Endothelial cell of umbilical vein (primary cell): ENCODE measurements around the gene PARVA. TPM values are rescaled to one million over a fixed set of nuclear protein-coding genes. Genes with fewer than 3 reads are reported as not detected.

Experiments
- BruUV-seq: library from RNA; stranded (reverse); fragments of 400-500 nt; replicated peaks from 2 replicates; lab custom pipeline; 2021; lab: Mats Ljungman, UMichigan
- CTCF ChIA-PET: fragments of 300-600, 350-600 bp; sonication (Branson Sonifier 250); formaldehyde crosslinking; loops from one replicate; lab custom pipeline; 2021; ENCODE audit warnings: antibody characterized with exemption, inconsistent platforms; lab: Charles Lee
- POLR2A ChIA-PET: fragments of 300-600, 350-600 bp; sonication (Branson Sonifier 250); formaldehyde crosslinking; loops from one replicate; lab custom pipeline; 2021; ENCODE audit warnings: antibody characterized with exemption, inconsistent platforms; lab: Charles Lee
- DNase-seq: peaks from one replicate; pipeline ENCODE4 v3.0.0-alpha.2; 2011; ENCODE audit warnings: low read depth, low spot score
- FAIRE-seq: peaks from 2 replicates; lab custom pipeline; 2011; peaks lifted over from hg19 to GRCh38; lab: Jason Lieb, UNC
- H2AFZ ChIP-seq: 2 replicates; pipeline ENCODE4 v1.6.0; 2012; ENCODE audit warnings: low read depth, low read length, control low read depth, inconsistent platforms
- H3K27ac ChIP-seq: 2 replicates; pipeline ENCODE4 v1.5.1; 2011; ENCODE audit warnings: low read depth, mild to moderate bottlenecking, control low read depth, low read length, moderate library complexity; ENCODE audit not compliant: insufficient read depth
- H3K27me3 ChIP-seq, 2 experiments: 2 replicates each; pipeline versions ENCODE4 v1.6.0 to v1.6.1; 2011; ENCODE audit warnings: low read length in 2 of 2, mixed read lengths in 1 of 2; ENCODE audit not compliant: control insufficient read depth in 2 of 2, insufficient read depth in 2 of 2
- H3K36me3 ChIP-seq, 2 experiments: 2 replicates in 1 of 2; 3 replicates in 1 of 2; pipeline ENCODE4 v1.5.1; 2011; ENCODE audit warnings: low read length in 2 of 2, mild to moderate bottlenecking in 1 of 2, moderate library complexity in 1 of 2; ENCODE audit not compliant: control insufficient read depth in 2 of 2, insufficient read depth in 2 of 2; ENCODE audit errors: extremely low read depth in 1 of 2
- H3K4me1 ChIP-seq: 3 replicates; pipeline ENCODE4 v1.5.1; 2011; ENCODE audit warnings: mild to moderate bottlenecking, low read length; ENCODE audit not compliant: control insufficient read depth, insufficient read depth; ENCODE audit errors: extremely low read depth
- H3K4me2 ChIP-seq: 2 replicates; pipeline ENCODE4 v1.6.1; 2011; ENCODE audit warnings: low read length, control low read depth, mixed read lengths; ENCODE audit not compliant: insufficient read depth
- H3K4me3 ChIP-seq, 3 experiments: fragments of 200-600 bp in 1 of 3; sonication (generic), shearing (Covaris generic) in 1 of 3; replicated peaks in 1 of 3; 2 replicates each; pipeline ENCODE4 v1.5.1; 2011 to 2016; ENCODE audit warnings: control low read depth in 3 of 3, low read length in 3 of 3, mild to moderate bottlenecking in 2 of 3, inconsistent platforms in 1 of 3, low read depth in 1 of 3, moderate library complexity in 1 of 3; ENCODE audit not compliant: insufficient read depth in 1 of 3
- H3K79me2 ChIP-seq: 2 replicates; pipeline ENCODE4 v1.6.0; 2012; ENCODE audit warnings: low read length, inconsistent platforms; ENCODE audit not compliant: control insufficient read depth, insufficient read depth
- H3K9ac ChIP-seq: replicated peaks from 2 replicates; pipeline ENCODE3; 2011; ENCODE audit warnings: low read length, control low read depth; ENCODE audit not compliant: insufficient read depth; ENCODE audit errors: extremely low read depth
- H3K9me1 ChIP-seq: replicated peaks from 3 replicates; pipeline ENCODE4 v1.6.0; 2011; ENCODE audit warnings: mild to moderate bottlenecking, low read length; ENCODE audit not compliant: control insufficient read depth, insufficient read depth; ENCODE audit errors: extremely low read depth
- H3K9me3 ChIP-seq: replicated peaks from 2 replicates; pipeline ENCODE4 v1.5.1; 2012; ENCODE audit warnings: low read length, inconsistent platforms; ENCODE audit not compliant: control insufficient read depth, insufficient read depth
- H4K20me1 ChIP-seq: replicated peaks from 2 replicates; pipeline ENCODE3; 2011; ENCODE audit warnings: mild to moderate bottlenecking, low read length; ENCODE audit not compliant: control insufficient read depth, insufficient read depth; ENCODE audit errors: extremely low read depth
- GATA2 ChIP-seq: IDR thresholded peaks from 2 replicates; pipeline ENCODE4 v1.7.0; 2011; ENCODE audit warnings: low read depth, mild to moderate bottlenecking, moderate library complexity, mixed read lengths, low read length; ENCODE audit not compliant: insufficient read length, insufficient read depth
- MYC ChIP-seq: IDR thresholded peaks from one replicate; pipeline ENCODE4 v1.6.1; 2011; ENCODE audit warnings: mild to moderate bottlenecking, low read depth, low read length
- POLR2AphosphoS5 ChIP-seq: IDR thresholded peaks from 2 replicates; pipeline ENCODE4 v1.6.1; 2012; ENCODE audit warnings: low read depth, mild to moderate bottlenecking, control low read depth, low read length, moderate library complexity; ENCODE audit not compliant: insufficient read depth
- dilution Hi-C: fragments of 300-500 bp; cut with MboI; formaldehyde crosslinking; loops from one replicate; pipeline ENCODE4 v1.15.0; 2019; ENCODE audit warnings: low sequenced_read_pairs; ENCODE audit not compliant: extremely low pct_ligation_motif_present
- intact Hi-C: fragments of 100-400 bp; cut with micrococcal nuclease; formaldehyde crosslinking; loops from one replicate; pipeline ENCODE4 v1.10.0; 2022
- polyA plus RNA-seq, 4 experiments: library from polyadenylated mRNA; depleted of rRNA in 3 of 4; stranded (reverse) in 3 of 4; unstranded in 1 of 4; fragments of >200 nt; gene quantifications; 2 replicates each; pipeline versions ENCODE4 v1.2.1 to v1.2.3, GENCODE V29; 2011 to 2012; ENCODE audit warnings: missing spikeins in 1 of 4
- total RNA-seq: library from RNA; stranded (reverse); gene quantifications from 2 replicates; pipeline ENCODE4 v1.2.3, GENCODE V29; 2021
- TF ChIP-seq, protein P1 (sequence below), 2 donors: IDR thresholded peaks; 1 replicate in 1 of 2; 2 replicates in 1 of 2; pipeline ENCODE4 v1.5.1; 2011; ENCODE audit warnings: low read length in 2 of 2, mild to moderate bottlenecking in 2 of 2, moderate library complexity in 2 of 2, control low read depth in 1 of 2, inconsistent platforms in 1 of 2, low read depth in 1 of 2; ENCODE audit not compliant: insufficient read depth in 1 of 2; ENCODE audit errors: extremely low read depth in 1 of 2

PARVA gene
- total and polyA plus RNA-seq, 2 donors (not counting 3 experiments of a cell fraction or from before 2014, with no cell fraction given): 40.6 to 104 TPM

DNA sequence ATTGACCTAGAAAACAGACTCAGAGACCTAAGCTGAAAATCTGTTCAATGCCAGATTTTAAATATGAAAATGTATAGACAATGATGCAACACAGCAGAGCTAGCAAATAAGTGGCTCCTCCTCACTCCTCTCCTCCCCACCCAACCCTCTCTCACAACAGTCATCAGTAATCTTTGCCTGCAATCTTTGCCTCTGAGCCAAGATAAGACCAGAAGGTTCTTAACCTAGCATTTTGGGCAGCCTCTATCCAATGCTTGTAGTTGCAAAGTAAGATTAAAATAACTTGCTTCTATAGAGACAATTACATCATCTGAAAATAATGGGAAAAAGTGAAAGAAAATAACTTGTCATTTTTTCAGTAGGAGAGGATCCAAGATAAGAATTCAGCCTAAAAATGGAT, 117.3 kb downstream of the PARVA start:
- Histone ChIP-seq H2AFZ (no peak overlapping the region), H3K79me2 (no peaks in the 10 kb centered on the region), H3K9ac (no peak overlapping the region), H3K4me3 (no peak overlapping the region), H3K4me1 (no peaks in the 10 kb centered on the region), H3K36me3 (peaks cover 0 to 4% of the 10 kb centered on the region in 2 experiments), H4K20me1 (no peaks in the 10 kb centered on the region), H3K4me2 (no peak overlapping the region), H3K9me3 (no peaks in the 10 kb centered on the region), H3K27ac (no peak overlapping the region), H3K27me3 (no peaks in the 10 kb centered on the region), H3K9me1 (no peaks in the 10 kb centered on the region)
- ChIA-PET CTCF (interaction anchor here (1.1 to 2.8 kb wide), 6 partner anchors 9 to 394 kb away, joined by 3 to 11 read pairs (median 6); no protein-coding TSS in a partner anchor), POLR2A (no interaction called here)
- TF ChIP-seq POLR2AphosphoS5 (no peak), MYC (no peak), GATA2 (no peak)
- TF ChIP-seq, protein P1, sequence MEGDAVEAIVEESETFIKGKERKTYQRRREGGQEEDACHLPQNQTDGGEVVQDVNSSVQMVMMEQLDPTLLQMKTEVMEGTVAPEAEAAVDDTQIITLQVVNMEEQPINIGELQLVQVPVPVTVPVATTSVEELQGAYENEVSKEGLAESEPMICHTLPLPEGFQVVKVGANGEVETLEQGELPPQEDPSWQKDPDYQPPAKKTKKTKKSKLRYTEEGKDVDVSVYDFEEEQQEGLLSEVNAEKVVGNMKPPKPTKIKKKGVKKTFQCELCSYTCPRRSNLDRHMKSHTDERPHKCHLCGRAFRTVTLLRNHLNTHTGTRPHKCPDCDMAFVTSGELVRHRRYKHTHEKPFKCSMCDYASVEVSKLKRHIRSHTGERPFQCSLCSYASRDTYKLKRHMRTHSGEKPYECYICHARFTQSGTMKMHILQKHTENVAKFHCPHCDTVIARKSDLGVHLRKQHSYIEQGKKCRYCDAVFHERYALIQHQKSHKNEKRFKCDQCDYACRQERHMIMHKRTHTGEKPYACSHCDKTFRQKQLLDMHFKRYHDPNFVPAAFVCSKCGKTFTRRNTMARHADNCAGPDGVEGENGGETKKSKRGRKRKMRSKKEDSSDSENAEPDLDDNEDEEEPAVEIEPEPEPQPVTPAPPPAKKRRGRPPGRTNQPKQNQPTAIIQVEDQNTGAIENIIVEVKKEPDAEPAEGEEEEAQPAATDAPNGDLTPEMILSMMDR (IDR thresholded peaks at IDR 0.05; ENCODE audit: extremely low read depth in 1 of 2, insufficient read depth in 1 of 2, low read depth in 1 of 2, low read length in 2 of 2): no peak
- FAIRE-seq (no peak), DNase-seq (no peak)
- dilution Hi-C loops: no loop called here
- intact Hi-C loops: no loop called here
- BruUV-seq: no TSS peak
